Cortex of kidney (tissue), 1 donor: Measurements from ENCODE around the gene GOLPH3L.
"Not testable (repeated sequence)": the region's sequence is repeated elsewhere in the genome, so short reads cannot be mapped to it uniquely, and the experiment has no call there.

ENCODE experiments used
- DNase-seq: peaks from one replicate; lab custom pipeline; 2025; lab: John Stamatoyannopoulos, UW

The GOLPH3L gene

DNA sequence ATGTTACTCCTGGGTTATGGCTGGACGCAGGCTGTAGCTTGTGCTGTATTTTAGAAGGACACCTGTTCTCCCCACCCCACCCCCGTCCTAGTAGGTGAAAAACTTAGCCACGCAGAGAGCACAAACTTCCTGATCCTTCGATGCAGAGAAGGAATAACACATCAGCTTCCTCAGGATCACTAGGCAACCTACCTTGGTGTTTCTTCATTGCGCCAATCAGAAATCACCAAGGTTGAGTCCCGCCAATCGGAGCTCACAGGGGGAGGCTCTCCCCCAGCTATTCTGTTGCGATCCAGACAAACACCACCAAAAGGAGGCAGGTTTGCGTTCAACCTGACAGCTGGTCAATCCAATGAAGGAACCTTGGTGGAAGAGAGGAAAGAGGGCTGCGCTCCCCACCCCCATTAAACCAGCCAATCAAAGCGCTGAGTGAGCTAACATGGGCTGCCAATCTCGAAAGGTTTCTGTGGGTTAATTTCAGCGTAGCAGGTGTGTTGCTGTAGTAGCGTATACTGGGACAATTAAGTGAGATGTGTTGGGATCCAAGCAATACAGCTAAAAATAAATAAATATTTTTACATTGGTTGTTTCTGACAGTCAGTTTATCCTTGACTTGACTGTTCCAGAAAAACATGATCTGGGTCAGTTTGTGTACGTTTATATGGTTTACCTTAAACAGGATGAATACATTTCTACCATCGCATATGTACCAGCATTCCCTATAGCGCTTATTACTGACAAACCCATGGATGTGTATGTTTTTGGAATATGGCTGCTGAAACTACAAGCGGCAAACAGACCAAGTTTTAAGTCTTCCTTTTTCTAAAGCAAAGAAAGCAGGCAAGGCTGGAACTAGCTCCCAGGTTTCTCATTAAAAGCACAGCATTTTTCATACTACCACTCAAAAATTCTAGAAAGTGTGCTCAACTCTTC is at the start of gene GOLPH3L:
TSS of gene GOLPH3L (minus strand) at position 160 of the 933 bp plus-strand sequence. CDS start 2,316 bp downstream, outside the sequence.
- no peak for DNase-seq

DNA sequence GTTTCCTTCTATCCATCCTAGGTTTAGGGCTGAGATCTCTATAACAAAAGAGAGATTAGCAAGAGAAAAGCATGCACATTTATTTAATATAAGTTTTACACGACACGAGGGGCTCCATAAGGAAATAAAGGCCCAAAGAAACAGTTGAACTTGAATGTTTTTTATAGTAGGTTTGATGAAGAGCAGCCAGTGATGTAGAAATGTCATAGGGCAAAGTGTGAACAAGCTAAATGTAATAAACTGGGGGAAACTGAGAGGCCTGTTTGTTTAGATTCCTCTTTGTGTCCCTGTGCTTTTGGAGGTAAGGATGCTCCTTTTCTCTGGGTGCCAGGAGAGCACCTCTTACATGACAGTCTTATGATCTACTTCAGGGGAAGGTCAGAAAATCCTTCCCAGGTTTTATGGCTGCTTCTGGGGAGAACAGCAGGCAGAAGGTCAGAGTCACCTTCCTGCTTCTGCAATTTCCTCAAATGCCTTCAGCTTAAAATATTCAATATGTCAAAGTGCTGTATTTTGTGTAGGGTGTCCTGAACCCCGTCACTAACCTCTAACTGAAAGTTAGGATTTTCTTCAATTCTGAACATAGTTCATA is 33.3 kb upstream of the GOLPH3L start:
- DNase-seq = no peak

DNA sequence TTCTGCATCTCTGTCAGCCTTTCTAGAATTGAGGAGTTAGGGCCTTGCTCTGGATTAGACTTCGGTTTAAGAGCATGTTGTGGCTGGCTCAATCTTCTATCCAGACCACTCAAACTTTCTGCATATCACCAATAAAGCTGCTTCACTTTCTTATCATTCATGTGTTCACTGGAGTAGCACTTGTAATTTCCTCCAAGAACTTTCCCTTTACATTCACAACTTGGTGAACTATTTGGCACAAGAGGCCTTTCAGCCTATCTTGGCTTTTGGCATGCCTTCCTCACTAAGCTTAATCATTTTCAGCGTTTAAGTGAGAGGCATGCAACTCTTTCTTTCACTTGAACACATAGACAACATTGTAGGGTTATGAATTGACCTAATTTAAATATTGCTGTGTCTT is 27.4 kb upstream of the GOLPH3L start:
- DNase-seq = no peak

DNA sequence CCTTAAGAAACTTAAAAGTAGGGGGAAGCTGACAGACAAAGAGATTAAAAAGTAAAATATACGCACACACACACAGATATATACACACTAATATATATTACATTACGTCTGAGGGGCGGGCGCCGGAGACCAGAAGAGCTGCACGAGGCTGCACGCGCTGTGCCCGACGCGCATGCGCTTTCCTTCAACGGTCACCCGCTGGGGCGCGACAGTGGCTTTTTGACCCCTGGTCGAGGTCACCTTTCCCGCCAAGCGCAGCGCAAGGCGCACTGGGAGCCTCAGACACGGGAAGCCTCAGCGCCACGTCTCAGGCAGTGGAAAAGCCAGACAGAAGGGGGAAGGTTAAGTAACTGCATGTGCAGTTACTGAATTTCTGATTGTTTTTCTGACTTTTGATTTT is 23.7 kb upstream of the GOLPH3L start, which contains the start of gene HORMAD1:
TSS of gene HORMAD1 (minus strand) at position 193 of the 400 bp plus-strand sequence. CDS start 1,390 bp downstream, outside the sequence.
- no peak for DNase-seq

DNA sequence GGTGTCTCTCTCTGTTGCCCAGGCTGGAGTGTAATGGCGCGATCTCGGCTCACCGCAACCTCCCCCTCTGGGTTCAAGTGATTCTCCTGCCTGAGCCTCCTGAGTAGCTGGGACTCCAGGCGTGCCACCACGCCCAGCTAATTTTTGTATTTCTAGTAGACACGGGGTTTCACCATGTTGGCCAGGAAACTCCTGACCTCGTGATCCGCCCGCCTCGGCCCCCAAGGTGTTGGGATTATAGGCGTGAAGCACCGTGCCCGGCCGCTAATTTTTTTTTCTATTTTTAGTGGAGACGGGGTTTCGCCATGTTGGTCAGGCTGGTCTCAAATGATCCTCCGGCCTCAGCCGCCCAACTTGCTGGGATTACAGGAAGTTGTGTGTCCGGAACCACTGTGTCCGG is 23.1 kb upstream of the GOLPH3L start:
- DNase-seq = no peak

DNA sequence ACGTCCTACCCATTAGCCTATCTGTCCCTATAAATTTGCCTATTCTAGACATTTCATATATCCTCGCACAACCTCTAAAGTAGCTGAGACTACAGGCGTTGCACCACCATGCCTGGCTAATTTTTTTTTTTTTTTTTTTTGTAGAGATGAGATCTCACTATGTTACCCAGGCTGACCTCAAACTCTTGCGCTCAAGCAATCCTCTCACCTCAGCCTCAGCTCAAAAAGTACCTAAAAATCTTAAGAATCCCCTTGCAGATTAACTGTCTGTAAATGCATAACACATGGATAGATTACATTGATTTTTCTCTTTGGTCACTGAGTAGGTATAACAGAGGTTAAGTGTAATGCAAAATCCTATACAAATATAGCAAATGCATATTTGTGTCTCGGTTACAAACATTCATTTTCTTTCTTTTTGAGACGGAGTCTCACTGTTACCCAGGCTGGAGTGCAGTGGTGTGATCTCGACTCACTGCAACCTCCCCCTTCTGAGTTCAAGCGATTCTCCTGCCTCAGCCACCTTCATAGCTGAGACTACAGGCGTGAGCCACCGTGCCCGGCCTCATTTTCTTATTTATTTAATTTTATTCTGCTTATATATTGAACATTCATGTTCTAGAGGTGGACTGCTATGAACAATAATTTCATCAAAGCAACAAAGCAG is 21.4 kb upstream of the GOLPH3L start:
- DNase-seq = no peak

DNA sequence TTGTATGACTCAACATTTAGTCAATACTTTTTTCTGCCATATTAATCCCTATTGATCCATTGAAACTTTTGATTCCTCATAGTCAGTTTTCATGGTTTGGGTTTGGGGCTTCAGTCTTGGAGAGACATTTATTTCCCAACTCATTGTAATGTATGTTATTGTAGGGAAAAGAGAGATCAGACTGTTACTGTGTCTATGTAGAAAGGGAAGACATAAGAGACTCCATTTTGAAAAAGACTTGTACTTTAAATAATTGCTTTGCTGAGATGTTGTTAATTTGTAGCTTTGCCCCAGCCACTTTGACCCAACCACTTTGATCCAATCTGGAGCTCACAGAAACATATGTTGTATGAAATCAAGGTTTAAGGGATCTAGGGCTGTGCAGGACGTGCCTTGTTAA is 12.1 kb upstream of the GOLPH3L start:
- not testable (repeated sequence) for DNase-seq

DNA sequence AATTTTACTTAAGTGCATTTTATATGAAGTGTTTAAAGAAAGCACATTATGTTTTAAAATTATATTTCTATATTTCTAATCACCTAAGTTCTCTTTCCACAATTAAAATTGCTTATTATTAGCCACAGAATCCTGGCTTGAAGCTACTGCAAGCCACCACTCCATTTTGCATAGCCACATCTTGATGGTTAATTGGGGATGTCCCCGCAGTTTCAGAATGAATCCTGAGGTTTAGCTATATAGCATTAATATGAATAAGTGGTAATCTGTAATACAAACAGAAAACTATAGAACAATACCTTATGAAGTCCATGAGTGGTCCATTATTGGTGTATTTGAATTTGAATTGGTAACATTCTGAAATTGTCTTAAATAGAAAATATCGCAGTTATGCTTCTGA is 11.6 kb upstream of the GOLPH3L start:
- no peak for DNase-seq

DNA sequence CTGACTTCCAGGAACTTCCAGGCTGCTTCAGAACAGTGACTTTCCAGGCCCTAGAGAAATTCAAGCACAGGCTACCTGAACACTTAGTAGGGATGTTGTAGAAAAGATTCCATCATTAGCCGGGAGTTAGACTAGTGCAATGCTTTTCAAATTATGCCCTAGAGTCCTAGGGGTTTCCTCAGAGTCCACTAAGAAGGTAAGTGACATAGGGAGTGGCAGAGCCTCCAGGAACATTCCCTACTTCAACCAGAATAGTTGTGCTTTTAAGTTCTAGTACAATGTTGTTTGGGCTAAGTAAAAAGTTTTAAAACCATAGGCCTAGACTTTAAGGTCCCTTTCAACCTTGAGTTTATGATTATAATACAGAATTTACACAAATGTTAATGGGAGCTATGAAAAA is 9.1 kb upstream of the GOLPH3L start:
- no peak for DNase-seq

DNA sequence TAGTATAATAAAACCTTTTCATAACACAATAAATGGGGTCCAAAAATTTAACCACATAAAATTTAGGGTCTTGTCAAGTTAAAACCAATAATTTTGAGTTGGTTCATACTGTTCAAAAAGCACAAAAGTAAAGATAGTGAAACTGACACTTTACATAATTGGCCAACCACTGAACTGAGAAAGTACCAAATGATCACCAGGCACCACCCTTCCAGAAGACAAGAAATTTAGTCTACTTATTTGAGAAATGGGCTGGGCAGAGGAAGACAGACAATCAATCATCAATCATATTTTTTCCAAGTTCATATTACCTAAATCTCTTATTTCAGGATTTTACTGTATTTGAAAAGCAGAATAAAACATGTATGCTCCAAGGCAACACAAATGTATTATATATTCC is 6.5 kb upstream of the GOLPH3L start:
- DNase-seq = no peak

DNA sequence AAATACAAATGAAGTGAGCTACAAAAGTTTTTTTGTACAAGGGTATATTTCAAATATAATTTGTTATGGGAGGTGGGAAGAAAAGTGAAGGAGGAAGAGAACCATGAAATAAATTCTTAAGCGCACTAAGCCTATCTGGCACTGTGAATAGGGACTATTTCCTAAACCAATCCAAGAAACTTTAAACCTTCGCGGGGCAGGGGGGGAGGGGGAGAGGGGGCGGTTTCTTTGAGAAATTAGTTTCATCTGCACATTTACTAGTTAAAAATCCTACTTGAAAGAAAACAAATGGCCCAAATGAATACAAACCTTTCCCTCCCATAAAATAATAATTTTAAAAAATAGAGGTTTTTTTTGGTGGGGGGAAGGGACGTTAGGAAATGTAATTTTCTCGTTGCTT is 364 bp downstream of the GOLPH3L start:
- DNase-seq = no peak

DNA sequence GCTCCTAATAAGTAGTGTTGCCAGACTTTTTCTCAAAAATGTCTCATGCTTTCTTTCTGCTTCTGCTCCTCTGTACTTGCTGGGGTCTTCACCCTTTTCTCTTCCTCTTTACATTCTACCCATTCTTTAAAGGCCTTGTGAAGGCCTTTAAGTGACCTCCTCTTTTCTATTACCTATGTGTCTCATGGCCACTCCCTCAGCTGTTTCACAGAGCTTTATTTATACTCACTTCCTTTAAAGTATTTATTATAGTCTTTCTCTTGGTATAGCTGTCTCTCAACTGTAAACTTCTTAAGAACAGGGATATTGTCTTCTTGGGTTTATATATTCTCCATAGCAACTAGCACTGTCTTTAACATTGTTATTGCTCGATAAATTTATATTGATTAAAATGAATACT is 792 bp downstream of the GOLPH3L start:
- no peak for DNase-seq

DNA sequence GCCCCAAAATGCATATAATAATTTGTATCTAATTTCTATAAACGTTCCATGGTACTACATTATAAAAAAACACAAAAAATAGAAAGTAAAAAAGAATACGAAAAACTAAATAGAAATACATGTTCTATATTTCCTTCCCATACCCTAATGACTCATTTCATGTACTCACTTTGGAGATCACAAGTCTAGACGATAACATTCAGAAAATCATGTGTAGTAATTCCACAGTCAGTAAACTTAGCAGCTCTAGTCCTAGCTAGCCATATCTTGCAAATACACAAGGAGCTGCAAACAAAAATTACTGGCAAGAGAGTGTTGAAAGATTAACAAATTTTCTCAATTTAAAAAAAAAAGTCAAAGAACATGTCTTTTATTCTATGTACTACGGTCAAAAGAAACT is 1.4 kb downstream of the GOLPH3L start:
- DNase-seq = no peak

DNA sequence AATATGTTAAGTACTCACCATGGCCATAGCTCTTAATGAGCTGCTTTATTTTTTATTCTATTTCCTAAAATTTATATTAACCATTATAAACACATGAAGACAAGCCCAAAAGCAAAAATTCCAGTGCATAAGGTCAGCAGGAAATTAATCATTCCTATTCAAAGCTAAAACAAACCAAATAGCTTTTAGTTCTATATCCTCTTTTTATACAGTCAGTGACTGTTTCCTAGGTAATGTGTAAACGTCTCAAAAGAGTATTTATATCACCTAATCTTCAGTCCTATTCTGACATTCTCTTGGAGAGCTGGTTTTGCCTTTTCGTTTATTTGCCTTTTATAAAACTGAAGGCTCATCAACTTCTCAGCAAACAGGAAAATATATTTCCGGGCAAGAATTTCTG is 4.2 kb downstream of the GOLPH3L start:
- DNase-seq = no peak

DNA sequence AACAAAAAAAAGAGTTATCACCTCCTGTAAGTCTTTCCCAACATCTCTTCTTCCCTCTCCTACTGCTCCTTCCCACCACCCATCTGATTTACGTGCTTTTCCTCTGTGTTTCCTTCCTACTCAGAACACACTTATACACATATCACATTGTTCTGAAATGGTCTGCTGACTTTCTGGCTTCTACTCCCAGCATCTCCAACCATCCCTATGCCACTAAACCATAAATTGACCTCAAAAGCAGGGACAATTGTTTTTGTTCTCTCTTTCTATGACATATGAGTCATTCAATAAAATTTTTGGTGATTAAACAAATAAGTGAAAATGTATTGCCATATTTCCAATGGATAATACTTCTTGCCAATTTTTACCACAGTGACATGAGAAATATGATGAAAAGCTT is 8.2 kb downstream of the GOLPH3L start:
- DNase-seq = no peak

DNA sequence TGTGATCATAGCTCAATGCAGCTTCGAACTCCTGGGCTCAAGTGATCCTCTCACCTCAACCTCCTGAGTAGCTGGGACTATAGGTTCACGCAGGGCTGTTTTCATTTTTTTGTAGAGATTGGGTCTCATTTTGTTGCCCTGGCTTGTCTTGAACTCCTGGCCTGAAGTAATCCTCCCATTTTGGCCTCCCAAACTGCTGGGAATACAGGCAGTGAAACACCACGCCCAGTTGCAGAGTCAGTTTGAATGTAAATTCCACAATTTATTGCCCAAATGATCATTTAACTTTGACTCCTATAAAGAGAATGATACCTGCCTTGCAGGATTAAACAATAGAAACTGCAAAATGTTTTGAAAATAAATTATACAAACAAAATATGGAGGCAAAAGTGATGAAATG is 10.7 kb downstream of the GOLPH3L start:
- no peak for DNase-seq

DNA sequence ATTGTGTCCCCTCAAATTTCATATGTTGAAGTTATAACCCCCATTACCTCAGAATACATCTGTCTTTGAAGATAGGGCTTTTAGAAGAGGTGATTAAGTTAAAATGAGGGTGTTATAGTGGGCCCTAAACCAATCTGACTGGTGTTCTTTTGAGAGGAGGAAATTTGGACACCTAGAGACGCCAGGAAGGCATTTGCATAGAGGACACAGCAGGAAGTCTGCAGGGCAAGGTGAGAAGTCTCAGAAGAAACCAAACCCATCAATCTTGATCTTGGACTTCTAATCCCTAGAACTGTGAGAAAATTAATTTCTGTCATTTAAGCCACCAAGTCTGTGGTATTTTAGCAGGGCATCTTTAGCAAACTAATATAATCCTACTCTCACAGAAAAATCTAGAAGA is 13.0 kb downstream of the GOLPH3L start:
- DNase-seq = no peak

DNA sequence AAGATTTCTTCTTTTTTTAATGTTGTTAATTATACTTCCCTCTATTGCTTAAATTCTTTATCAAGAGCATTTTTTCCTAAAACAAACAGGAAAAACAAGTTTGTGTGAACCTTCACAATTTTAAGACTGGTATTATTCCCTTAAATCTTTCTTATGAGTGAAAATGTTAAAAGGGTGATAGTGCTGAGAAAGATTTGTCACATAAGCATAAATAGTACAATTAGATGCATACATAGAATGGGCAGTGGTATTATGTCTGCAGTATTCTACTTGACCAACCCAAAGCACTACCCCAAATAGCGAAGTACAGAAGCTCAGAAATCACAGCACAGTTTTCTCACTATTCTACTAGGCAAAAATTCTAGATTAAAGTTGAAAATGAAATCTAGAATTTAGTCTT is 18.0 kb downstream of the GOLPH3L start:
- no peak for DNase-seq

DNA sequence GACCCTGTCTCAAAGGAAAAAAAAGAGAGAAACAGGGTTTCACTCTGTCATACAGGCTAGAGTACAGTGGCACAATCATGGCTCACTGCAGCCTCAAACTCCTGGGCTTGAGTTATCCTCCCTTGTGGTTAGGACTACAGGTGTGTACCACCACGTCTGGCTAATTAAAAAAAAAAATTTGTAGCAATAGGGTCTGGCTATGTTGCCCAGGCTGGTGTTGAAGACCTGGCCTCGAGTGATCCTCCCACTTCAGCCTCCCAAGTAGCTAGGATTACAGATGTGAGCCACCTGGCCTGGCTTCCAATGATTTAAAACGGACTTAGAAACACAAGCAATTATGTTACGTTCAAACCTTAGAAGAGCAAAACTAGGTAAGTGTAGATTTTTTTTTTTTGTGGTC is 22.1 kb downstream of the GOLPH3L start:
- no peak for DNase-seq

DNA sequence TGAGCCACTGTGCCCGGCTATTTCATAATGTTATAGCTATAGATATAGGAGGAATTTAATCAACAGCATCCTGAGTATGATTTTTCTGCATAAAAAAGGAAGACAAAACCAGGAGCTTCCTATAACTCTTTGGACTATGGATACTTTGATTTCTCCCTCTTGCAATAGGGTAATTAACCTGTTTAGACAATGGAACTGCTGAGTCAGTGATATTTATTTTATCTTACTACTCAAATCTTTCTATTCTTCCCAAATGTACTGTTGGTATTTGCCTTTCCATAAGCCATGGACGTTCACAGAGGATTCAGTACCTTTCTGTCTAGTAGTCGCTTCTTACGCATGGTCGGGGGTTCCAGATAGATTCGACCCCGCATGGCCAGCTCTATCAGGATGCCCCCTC is 33.6 kb downstream of the GOLPH3L start:
- DNase-seq = no peak

DNA sequence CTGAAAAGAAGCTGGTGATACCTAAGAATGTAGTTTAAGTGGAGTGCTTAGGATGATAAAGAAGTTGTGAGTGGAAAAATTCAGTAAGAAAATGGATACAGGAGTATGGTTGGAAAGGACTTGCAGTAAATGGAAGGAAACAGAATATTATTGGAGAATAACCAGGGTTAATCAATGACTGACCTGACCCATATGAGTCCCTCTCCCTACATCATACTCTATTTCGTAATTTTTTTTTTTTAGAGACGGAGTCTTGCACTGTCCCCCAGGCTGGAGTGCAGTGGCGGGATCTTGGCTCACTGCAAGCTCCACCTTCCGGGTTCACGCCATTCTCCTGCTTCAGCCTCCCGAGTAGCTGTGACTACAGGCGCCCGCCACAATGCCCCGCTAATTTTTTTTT is 34.1 kb downstream of the GOLPH3L start:
- no peak for DNase-seq

DNA sequence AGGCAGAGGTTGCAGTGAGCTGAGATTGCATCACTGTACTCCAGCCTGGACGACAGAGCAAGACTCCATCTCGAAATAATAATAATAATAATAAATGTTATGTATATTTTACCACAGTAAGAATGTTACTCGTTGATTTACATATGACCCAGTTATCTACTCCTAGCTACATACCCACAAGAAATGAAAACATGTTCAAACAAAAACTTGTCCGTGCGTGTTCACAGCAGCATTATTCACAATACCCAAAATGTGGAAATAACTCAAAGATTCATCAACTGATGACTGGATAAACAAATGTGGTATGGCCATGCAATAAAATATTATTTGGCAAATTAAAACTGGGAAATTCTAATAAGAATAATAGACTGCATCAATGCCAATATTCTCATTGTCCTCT is 35.8 kb downstream of the GOLPH3L start:
- DNase-seq = no peak

DNA sequence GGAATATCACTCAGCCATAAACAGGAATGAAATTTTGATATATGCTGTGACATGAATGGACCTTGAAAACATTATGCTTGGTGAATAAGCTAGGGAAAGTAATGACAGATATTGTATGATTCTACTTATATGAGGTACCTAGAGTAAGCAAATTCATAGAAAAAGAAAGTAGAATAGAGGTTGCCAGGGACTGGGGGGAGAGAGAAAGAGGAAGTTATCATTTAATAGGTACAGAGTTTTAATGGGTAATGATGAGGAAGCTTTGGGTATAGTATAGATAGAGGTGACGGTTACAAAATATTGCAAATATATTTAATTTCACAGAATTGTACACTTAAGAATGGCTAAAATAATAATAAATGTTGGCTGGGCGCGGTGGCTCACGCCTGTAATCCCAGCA is 36.4 kb downstream of the GOLPH3L start:
- no peak for DNase-seq
